ENCODE results near the gene IGF2BP2.
A peak's percentile ranks its signal among the peaks of the same experiment; 100 is the strongest.
"Not testable (repeated sequence)": the region's sequence is repeated elsewhere in the genome, so short reads cannot be mapped to it uniquely, and the experiment has no call there.

IGF2BP2 gene

DNA sequence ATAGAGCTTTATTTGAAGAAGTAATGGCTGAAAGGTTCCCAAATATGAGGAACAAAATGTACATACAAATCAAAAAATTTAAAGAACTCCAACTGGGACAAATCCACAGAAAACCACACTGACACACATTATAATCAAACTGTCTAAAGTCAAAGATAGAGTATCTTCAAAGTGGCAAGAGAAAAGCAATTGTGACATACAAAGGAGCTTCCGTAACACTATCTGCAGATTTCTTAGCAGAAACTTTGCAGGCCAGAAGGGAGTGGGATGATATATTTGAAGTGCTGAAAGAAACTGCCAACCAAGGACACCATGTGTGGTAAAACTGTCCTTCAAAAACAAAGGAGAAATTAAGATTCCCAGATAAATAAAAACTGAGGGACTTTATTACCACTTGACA, 146.8 kb downstream of the IGF2BP2 start:
- no peak for DNase-seq

DNA sequence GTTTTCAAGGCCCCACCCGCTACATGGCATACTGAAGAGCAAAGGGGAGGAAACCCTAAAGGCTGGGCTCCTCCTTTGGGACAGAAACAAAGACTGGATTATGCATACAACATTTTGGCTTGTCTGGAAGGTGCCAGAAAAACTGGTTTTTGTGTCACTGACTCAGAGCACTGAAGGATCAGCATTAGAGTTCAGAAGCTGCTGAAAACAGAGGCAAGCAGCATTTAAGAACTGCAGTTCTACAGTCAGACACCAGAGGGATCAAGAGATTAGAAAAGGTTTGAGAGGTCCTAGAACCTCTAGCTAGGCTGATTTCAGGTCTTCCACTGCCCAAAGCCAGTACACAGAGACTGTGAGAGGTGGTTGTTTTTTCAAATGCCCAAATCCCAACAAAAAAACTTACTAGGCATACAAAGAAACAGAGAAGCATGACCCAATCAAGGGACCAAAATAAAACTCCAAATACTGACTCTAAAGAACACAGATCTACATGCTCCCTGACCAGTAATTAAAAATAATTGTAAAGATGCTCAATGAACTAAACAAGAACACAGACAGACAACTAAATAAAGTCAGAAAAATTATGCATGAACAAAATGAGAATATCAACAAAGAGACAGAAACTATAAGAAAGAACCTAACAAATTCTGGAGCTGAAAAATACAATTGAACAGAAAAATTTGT, 147.6 kb downstream of the IGF2BP2 start:
- no peak for DNase-seq

DNA sequence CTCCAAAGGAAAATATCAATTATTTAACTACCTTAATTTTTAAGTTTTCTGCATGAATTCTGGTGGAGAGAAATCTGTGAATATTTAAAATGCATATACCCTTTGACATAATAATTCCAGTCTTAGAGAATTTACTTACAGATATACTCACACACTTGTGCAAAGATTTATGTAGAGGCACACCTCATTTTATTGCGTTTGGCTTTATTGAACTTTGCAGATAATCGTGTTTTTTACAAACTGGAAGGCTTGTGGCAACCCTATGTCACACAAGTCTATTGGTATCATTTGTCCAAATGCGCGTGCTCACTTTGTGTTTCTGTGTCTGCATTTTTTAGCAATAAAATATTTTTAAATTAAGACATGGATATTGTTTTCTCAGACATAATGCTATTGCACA, 157.3 kb downstream of the IGF2BP2 start:
- DNase-seq: no peak

DNA sequence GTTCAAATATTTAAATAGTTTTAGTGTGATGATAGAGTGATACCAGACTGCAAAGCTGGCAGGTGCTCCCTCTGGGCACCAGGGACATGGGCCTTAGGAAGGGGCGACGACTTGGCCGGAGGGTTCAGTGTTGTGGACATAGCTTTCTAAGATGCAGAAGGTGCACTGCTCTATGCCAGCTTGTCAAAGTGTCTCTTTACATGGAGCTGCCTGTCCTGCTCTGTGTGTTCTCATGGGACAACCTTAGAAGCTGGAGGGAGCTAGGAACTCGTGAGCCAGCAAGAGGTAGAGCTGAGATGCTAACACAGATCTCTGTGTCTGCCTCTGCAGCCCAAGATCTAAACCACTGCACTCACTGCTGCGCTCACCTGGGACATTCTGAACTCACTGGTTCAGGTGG, 160.9 kb downstream of the IGF2BP2 start:
- no peak for DNase-seq

DNA sequence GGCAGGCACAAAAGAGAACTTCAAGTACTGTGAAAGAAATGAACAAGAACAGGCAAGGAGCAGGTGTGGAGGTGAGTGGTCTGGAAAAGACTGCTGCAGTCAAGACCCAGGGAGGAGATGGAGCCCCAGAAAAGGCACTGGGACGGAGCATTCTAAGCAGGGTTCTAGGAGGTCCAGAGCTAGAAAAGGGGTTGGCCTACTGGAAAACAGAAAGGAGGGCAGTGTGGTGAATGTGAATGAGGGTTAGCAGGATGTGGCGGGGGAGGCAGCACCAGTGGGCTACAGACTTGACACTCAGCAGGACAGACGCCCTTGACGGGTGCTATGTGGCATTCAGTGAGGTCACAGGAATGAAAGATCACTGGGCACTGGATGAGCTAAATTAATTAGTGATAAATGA, 163.1 kb downstream of the IGF2BP2 start:
- DNase-seq: no peak

DNA sequence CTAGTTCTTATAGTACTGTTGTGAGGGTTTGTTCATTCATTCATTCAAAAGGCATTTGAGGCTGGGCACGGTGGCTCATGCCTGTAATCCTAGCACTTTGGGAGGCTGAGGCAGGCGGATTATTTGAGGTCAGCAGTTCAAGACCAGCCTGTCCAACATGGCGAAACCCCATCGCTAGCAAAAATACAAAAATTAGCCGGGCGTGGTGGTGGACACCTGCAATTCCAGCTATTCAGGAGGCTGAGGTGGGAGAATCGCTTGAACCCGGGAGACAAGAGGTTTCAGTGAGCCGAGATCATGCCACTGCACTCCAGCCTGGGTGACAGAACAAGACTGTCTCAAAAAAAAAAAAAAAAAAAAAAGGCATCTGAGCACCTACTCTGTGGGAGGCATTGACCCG, 163.5 kb downstream of the IGF2BP2 start:
- not testable (repeated sequence) for DNase-seq

DNA sequence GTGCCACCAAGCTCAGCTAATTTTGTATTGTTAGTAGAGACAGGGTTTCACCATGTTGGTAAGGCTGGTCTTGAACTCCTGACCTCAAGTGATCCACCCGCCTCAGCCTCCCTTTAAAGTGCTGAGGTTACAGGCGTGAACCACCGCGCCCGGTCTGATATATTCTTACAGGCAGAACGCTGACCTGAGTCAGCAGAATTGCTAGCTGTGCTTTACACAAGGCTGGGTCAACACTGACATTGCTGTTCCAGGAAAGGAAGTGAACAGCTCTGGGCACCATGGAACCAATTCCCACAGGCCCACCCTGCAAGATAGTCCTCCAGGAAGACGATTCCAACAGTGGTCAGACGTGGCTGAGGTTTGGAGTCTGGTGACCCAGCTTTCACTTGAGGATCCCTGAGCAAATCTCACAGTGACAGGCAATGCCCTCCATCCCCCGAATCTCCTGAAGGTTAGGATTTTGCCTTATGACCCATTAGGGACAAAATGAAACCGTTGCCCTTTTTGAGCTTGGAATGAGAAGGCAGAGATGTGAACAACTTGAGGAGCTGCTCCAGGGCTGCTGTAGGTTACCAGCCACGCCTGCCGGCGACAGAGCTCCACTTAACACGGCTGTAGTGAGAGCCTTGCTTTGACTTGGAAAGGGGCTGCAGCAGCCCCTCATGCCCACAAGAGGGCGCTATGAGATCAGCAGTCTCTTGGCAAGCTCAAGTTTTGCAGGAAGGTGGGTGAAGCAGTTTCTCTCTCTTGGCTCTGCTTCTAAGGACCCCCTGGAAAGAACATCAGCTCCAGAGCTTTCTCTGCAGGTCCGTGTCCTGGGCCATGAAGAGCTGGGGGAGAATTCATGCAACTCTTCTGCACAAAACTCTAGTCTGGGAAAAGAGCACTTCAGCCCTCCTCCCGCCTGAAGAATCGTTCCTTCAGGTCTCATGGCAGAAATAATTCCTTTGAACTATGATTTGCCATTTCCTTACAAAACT, 164.6 kb downstream of the IGF2BP2 start:
- peak in 56 of 58 donors; percentile 17 to 85 (median 59) for DNase-seq

DNA sequence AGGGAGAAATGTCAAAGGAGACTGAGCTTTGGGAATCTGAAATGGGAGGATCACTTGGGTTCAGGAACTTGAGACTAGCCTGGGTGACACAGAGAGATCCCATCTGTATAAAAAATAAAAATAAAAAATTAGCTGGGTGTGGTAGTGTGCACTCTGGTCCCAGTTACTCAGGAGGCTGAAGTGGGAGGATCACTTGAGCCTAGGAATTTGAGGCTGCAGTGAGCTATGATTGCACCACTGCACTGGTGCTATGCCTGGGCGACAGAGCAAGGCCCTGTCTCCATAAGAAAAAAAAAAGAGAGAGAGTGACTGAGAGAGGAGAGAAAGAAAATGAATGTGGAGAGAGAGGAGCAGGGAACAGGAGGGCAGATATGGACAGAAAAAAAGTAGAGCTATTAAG, 165.9 kb downstream of the IGF2BP2 start:
- DNase-seq: no peak

DNA sequence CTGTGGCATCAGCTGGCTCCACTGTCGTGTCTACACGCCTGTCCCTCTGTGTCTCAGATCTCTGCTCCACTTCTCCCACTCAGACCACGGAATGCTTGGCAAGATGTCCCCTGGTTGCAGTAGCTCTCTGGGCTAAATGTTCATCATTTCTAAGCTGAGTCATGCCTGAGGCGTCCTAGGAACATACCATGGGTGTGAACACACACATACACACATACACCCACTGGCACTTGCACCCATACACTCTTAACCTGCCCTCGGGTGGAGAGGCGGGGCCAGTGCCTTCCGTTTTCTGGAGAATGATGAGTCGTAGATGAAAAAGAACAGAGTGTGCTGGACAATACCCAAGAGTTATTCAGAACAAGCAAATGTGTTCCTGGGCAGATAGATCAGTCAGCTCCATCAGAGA, 166.3 kb downstream of the IGF2BP2 start:
- peak in 12 of 58 donors; percentile 7 to 60 (median 23) for DNase-seq

DNA sequence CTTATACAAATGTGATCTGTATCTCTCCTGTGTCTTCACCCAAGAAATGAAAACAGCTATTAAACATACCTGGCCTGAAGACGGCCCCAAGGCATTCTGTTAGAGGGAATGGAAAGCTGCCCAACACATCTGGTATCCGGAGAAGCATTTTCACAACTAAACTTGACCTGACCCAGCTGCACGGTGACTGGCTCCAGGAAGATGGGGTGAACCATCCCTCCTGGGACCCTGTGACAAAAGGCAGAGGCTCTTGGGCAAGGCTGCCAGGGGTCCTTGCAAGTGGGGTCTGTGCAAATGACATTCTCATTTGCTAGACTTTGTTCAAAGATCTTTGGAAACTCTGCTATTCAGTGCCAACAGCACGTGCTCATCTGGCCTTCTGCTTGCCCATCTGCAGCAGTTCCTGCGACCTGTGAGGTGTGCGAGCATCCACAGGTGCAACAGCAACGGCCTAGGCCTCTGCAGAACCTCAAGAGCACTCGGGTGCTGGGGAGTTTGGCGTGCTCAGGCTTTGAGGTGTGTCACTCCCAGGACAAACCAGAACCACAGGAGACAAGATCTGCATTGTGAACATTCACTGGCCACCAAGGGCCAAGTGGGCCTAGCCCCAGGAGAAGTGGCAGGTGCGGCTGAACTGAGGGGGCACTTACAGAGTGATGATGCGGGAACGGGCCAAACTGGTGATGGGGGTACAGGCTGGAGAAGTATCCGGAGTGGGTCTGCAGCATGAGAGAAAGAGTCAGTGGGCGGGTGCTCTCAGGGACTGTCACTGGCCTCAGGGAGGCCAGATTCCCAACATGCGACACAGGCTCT, 166.9 kb downstream of the IGF2BP2 start:
- no peak for DNase-seq

DNA sequence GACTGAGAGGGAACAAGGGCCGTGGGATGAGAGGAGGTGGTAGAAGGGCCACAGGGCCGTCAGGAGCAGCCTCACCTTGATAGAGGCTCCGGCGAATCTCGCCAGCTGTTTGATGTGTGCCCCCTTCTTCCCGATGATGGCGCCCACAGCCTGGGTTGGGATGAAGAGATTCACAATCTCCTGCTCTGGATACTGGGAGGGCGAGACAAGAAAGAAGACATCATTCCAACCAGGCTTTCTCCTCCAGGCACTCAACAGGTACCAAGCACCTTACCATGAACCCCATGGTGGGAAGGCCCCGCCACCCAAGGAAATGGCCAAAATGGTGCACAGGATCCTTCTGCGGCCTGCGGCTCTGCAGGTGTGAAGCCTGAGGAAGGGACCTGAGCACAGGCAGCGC, 167.6 kb downstream of the IGF2BP2 start:
- DNase-seq: no peak

DNA sequence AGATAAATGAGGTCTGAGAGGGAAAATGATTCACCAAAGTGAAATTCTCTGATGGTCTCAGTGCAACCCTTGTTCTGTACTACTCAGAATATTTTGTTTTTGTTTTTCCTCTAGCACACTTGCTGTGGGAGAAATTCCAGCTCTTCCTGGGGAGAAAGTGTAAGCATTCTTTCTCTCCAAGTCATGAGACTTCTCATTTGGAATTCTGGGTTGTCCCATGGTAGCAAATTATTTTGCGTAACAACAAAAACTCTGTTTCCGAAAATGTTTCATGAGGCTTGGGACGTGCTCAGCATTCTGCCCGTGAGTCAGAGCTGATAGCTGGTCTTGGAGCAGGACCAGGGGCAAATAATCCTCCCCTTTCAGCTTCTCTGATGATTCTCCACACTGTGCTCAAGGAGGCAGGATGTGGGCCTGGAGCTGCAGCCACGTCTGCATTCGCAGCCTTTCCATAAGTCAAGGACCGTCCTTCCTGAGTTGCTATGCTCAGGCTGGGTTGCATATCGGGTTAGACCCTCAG, 168.5 kb downstream of the IGF2BP2 start:
- DNase-seq: peak in 10 of 58 donors; percentile 6 to 58 (median 17)

DNA sequence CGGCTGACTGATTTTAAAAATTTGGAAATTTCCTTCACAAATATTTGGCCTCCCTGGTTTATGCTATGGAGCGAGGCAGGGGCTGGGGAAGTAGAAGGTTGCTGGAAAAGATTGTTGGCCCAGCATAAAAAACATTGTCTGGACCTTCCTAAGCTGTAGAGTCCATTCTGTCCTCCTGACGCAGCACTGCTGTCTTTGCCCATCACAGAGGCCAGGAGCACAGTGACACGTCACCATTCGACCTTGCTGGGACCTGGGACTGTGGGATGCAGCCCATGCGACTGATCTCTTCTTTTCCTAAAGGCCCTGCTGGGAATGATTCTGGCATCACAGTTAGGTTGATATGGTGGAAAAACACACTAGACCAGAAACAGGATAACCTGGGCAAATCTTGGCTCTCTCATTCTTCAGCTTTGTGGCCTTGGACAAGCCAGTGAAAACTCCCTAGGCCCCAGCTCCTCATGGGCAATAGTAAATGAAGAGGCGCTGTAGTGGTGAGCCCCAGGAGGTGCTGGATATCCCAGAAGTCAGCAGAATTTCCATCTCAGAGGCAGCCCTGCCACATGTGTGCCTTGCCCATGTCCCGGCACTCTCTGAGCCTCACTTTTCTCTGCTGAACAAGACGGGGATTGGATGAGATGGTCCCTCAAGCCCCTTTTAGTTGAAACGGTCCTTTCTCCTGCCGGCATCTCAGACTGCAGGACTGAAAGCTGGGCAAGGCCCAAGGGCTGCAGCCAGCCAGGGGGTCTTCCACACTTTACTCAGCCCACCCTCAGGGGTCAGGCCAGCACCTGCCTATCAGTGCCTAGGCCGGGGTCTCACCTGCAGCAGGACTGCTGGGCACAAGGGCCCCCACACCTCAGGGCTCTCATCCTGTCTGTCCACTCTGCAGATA, 169.2 kb downstream of the IGF2BP2 start:
- no peak for DNase-seq

DNA sequence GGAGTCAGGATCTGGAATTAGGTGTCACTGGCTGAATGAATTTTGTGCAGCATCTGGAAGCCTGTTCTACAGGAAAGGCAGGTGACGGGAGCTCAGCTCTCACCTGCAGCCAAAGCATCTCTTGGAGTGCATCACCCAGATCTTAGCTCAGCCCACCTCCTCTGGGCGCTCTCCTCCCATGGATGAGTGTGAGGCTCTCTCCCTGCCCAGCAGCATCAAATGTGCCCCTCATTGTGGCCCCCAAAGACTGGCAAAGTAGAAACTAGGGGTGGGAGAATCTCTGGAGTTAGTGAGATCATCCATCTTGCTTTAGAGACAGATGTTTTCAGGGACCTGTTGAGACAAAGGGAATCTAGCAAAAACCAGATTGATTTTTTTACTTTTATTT, 170.1 kb downstream of the IGF2BP2 start:
- DNase-seq: no peak

DNA sequence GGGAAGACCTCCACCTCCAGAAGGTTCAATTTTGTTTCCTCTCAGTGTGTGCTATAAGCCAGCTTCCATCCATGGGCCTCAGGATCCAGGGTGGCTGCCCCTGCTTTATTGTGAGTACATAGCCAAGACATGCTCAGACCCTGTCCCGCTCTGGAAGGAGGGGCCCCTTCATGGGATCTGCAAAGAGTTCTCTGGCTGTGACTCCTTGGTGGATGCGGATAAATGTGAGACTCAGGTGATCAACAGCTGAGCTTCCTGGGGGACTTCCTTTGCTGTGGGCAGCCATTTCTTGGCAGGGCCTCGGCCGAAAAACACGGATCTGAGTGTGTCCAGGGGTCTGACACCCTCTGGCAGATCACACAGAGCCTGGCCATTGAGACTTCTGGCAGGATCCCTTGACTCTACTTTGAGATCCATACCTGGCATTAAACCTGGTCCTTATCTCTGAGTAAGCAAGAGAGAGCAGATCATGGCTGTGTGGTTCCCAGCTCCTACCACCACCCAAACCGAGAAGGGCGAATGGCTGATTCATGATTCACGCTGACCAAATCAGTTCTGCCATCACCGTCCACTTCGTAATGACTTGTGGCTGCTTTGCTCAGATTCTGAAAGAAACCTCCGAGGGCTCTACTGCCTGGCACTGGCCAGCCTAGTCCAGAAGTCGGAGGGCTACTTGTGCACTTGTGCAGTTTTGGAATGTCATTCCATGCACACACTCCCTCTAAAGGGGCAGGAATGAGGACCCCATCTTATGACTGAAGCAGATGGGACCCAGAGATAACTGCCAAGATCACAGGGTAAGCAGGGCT, 170.7 kb downstream of the IGF2BP2 start:
- no peak for DNase-seq

DNA sequence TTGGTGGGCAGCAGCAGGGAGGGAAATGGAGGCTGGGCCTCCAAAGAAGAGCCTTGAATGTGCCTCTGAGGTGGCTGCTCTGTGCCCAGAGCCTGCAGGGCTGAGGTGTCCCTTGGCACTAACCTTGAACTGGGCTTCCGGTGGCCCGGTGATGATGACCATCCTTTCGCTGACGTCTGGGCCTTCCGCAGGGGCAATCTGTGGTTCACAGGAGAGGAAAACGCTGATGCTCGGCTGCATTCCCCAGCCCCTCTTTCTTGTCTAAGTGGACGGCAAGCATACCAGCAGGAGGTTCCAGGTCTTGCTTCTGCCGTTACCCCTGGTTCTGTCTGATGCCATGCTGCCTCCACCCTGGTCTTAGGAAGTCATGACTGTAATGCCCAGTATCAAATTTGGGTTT, 172.9 kb downstream of the IGF2BP2 start:
- DNase-seq: no peak

DNA sequence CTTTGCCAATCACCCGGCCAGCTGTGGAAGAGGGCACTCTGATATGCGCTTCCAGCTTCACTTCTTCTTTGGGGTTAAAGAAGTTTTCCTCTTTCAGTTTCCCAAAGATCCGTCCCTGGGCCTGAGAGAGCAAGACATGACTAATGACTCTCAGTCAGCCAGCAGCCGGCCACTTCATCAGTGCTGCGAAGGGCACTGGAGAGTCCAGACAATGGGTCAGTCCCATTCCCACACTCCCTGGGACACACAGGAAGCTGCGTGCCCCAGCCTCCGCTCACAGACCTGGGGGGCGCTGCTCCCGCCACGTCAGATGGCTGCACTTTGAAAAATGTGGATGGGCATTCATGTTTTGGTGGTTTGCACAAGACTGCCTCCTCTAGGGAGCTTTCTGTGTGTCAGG, 175.4 kb downstream of the IGF2BP2 start:
- DNase-seq: no peak

DNA sequence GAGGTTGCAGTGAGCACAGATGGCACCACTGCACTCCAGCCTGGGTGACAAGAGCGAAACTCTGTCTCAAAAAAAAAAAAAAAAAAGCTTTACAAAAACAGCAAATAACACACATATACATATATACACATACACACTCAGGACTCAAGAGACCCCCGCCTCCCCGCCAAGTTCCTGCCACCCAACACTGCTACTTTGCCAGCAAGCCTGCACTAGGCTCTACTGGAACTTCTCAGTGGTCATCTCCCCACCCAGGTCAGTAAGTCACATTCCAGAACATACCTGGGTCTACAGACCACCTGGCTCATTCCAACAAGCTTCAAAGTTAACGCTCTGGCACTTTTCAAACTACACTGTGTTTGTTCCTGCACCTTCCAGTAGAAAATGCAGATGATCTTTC, 176.4 kb downstream of the IGF2BP2 start:
- DNase-seq: no peak

DNA sequence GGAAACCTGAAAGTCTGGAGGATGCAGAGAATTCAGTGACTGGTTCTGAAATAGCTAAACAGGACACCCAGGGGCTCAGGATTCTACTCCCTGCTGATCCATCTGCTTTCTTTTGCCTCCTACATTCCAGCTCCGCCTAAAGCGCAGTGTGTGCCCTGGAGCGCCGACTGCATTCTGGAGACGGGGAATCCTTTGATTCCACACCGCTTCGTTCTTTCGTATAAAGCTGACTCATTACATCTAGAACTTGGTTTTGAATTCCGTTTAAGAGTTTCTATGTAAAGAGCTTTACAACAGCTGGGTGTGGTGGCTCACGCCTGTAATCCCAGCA, 177.0 kb downstream of the IGF2BP2 start:
- peak in 3 of 58 donors; percentile 3 to 33 (median 13) for DNase-seq

All from anterior cingulate cortex (tissue), 58 donors.